Heart right ventricle (tissue), 16 donors: ENCODE results near the gene KRT71. TPM values are rescaled to one million over a fixed set of nuclear protein-coding genes. Genes with fewer than 3 reads are reported as not detected.

Experiments
- ATAC-seq, 8 donors: fragments of 200-7000 bp; cut with Tn5 transposase; one replicate each; pipeline ENCODE4 v1.9.1; 2020; ENCODE audit warnings: mild to moderate bottlenecking in 8 of 8, moderate library complexity in 8 of 8, moderate number of reproducible peaks in 1 of 8
- DNase-seq, 2 donors: peaks; one replicate each; pipeline ENCODE4 v3.0.0-alpha.2; 2020
- H3K27ac ChIP-seq, 10 donors: fragments of 200-600 bp; sonication (generic) in 2 of 10; one replicate each; pipeline versions ENCODE4 v1.5.0 to v1.8.0; 2020 to 2022; ENCODE audit warnings: mild to moderate bottlenecking in 3 of 10
- H3K27me3 ChIP-seq, 7 donors: fragments of 200-600 bp; one replicate each; pipeline ENCODE4 v1.8.0; 2021 to 2022; ENCODE audit warnings: mild to moderate bottlenecking in 2 of 7
- H3K36me3 ChIP-seq, 9 donors: fragments of 200-600 bp; sonication (generic) in 1 of 9; one replicate each; pipeline versions ENCODE4 v1.5.0 to v1.8.0; 2020 to 2022; ENCODE audit warnings: mild to moderate bottlenecking in 2 of 9
- H3K4me1 ChIP-seq, 9 donors: fragments of 200-600 bp; sonication (generic) in 1 of 9; one replicate each; pipeline versions ENCODE4 v1.5.0 to v1.8.0; 2020 to 2022; ENCODE audit warnings: mild to moderate bottlenecking in 4 of 9
- H3K4me3 ChIP-seq, 10 donors: fragments of 200-600 bp; sonication (generic) in 2 of 10; one replicate each; pipeline versions ENCODE4 v1.5.0 to v1.8.0; 2020 to 2022; ENCODE audit warnings: mild to moderate bottlenecking in 7 of 10, moderate library complexity in 2 of 10
- H3K9me3 ChIP-seq, 11 donors: fragments of 200-600 bp in 10 of 11; sonication (generic) in 2 of 11; one replicate each; pipeline versions ENCODE4 v1.5.0 to v1.8.0; 2013 to 2022; ENCODE audit warnings: mild to moderate bottlenecking in 2 of 11, control low read depth in 1 of 11, moderate library complexity in 1 of 11
- WGBS, 2 donors: extraction: QIAGEN DNeasy Blood & Tissue Kit; methylation state at CpG; one replicate each; pipeline ENCODE4 v1.1.7; 2013; ENCODE audit warnings: inconsistent platforms in 1 of 2; 5-methylcytosine and 5-hydroxymethylcytosine counted together
- intact Hi-C, 10 donors: fragments of 100-400 bp; cut with DNase I; formaldehyde crosslinking; loops; one replicate each; pipeline versions ENCODE4 v1.11.1 to v1.14.2; 2022
- polyA plus RNA-seq, 2 donors: library from polyadenylated mRNA; stranded (reverse); fragments of 200-250 nt; gene quantifications; one replicate each; pipeline ENCODE4 v1.2.3, GENCODE V29; 2013
- total RNA-seq, 10 donors: library from RNA; stranded (reverse); fragmentation: NEBNext Ultra II Directional in 3 of 10; extraction: Animal tissue kit (Norgen Biotek cat#: 25700) in 3 of 10; gene quantifications; one replicate each; pipeline versions ENCODE4 v1.2.1 to v1.2.4, GENCODE V29; 2021 to 2023
- TF ChIP-seq, protein P1 (sequence below), 9 donors: fragments of 200-600 bp; sonication (generic) in 2 of 9; IDR thresholded peaks; one replicate each; pipeline versions ENCODE4 v1.5.0 to v1.8.0; 2021 to 2022; ENCODE audit warnings: antibody characterized with exemption in 9 of 9, mild to moderate bottlenecking in 5 of 9, moderate library complexity in 1 of 9
- donor health status: Arrhythmogenic right ventricular cardiomyopathy.
- donor health status: ischemic (EF 13 %, LVEDD 7.1; RV severe dilation, severe dysfunction).
- donor health status: healthy with polysubstance abuse.
- donor health status: DM: no; HTN: yes; CAD: no.
- donor health status: DM: no; HTN: no; CAD: no.
- donor health status: ischemic (EF 25% LVEDD 6.9; RV normal size, moderate dysfunction).
- donor health status: ischemic (EF 25% LVEDD 5.7; RV mildly dilated, moderate dysfunction).
- donor health status: healthy.
- donor health status: DM: yes; HTN: yes; CAD: no.
- donor health status: Ischemic cardiomyopathy.
- donor health status: ischemic (EF 35%, LVEDD 5.7; RV mildly dilated, moderate dysfunction).
- donor health status: nonischemic (EF 11% LVEDD 7.7; RV severe dilation, severe dysfunction).
- donor health status: DM: yes; HTN: yes; CAD: no.
- donor health status: PGD.
- donor health status: ischemic (EF 29% LVEDD 5.4; RV normal size, mild dysfunction).
- donor health status: nonischemic (EF 23%, LVEDD 6.1; RV moderate dilation, normal function).

KRT71 gene
- total and polyA plus RNA-seq, 12 donors = not detected

GRCh38 chr12:52517888-52518287 lies 35.1 kb downstream of the KRT71 start:
- ATAC-seq (no peak), DNase-seq (no peak)
- 87 to 92% methylated on average over 5 of the region's 5 CpGs for WGBS, 2 donors
- Histone ChIP-seq H3K9me3 (no peaks in the 10 kb centered on the region), H3K4me1 (no peaks in the 10 kb centered on the region), H3K27me3 (peaks cover 0 to 54% (median 5%) of the 10 kb centered on the region in 7 donors), H3K36me3 (no peaks in the 10 kb centered on the region), H3K27ac (no peak overlapping the region), H3K4me3 (no peak overlapping the region)
- TF ChIP-seq, protein P1, sequence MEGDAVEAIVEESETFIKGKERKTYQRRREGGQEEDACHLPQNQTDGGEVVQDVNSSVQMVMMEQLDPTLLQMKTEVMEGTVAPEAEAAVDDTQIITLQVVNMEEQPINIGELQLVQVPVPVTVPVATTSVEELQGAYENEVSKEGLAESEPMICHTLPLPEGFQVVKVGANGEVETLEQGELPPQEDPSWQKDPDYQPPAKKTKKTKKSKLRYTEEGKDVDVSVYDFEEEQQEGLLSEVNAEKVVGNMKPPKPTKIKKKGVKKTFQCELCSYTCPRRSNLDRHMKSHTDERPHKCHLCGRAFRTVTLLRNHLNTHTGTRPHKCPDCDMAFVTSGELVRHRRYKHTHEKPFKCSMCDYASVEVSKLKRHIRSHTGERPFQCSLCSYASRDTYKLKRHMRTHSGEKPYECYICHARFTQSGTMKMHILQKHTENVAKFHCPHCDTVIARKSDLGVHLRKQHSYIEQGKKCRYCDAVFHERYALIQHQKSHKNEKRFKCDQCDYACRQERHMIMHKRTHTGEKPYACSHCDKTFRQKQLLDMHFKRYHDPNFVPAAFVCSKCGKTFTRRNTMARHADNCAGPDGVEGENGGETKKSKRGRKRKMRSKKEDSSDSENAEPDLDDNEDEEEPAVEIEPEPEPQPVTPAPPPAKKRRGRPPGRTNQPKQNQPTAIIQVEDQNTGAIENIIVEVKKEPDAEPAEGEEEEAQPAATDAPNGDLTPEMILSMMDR (IDR thresholded peaks at IDR 0.05) = no peak
- intact Hi-C loops = loop anchor here in 2 of 10 donors (10.0 kb wide), 2 partner anchors 153 to 363 kb away; partner anchors contain the start of gene KRT85 (in 1 of the 2)

- Histone ChIP-seq H3K36me3 (no peaks in the 10 kb centered on the region), H3K4me1 (no peaks in the 10 kb centered on the region), H3K9me3 (no peaks in the 10 kb centered on the region), H3K27ac (no peak overlapping the region), H3K27me3 (peaks cover 0 to 54% (median 5%) of the 10 kb centered on the region in 7 donors), H3K4me3 (no peak overlapping the region)
- intact Hi-C loops = loop anchor here in 2 of 10 donors (10.0 kb wide), 2 partner anchors 152 to 362 kb away; partner anchors contain the start of gene KRT85 (in 1 of the 2)
- no peak for ATAC-seq
- 91 to 92% methylated on average over 14 of the region's 14 CpGs for WGBS, 2 donors
- TF ChIP-seq, protein P1 (IDR thresholded peaks at IDR 0.05) = no peak
- no peak for DNase-seq
These were observed 35.7 kb downstream of the KRT71 start for GRCh38 chr12:52517005-52517835.

GRCh38 chr12:52515927-52516831 lies 36.8 kb downstream of the KRT71 start:
- TF ChIP-seq, protein P1 (IDR thresholded peaks at IDR 0.05) = no peak
- Histone ChIP-seq H3K4me3 (no peak overlapping the region), H3K27ac (no peak overlapping the region)

GRCh38 chr12:52515319-52515646 lies 37.7 kb downstream of the KRT71 start:
- Histone ChIP-seq H3K27ac (no peak overlapping the region), H3K27me3 (peaks cover 0 to 53% (median 7%) of the 10 kb centered on the region in 7 donors), H3K9me3 (peaks cover 0 to 10% (median 0%) of the 10 kb centered on the region in 11 donors), H3K36me3 (no peaks in the 10 kb centered on the region), H3K4me1 (no peaks in the 10 kb centered on the region), H3K4me3 (no peak overlapping the region)
- intact Hi-C loops = loop anchor here in 2 of 10 donors (10.0 kb wide), 2 partner anchors 150 to 360 kb away; partner anchors contain the start of gene KRT85 (in 1 of the 2)
- DNase-seq = no peak
- WGBS, 2 donors = 92 to 94% methylated on average over 1 of the region's 1 CpG
- TF ChIP-seq, protein P1 (IDR thresholded peaks at IDR 0.05) = no peak
- ATAC-seq = peak in 1 of 8 donors; percentile 38

More at GRCh38 chr12:52515927-52516831, 36.8 kb downstream of the KRT71 start:
- ATAC-seq (no peak), DNase-seq (no peak)
- intact Hi-C loops = loop anchor here in 2 of 10 donors (10.0 kb wide), 2 partner anchors 151 to 361 kb away; partner anchors contain the start of gene KRT85 (in 1 of the 2)
- WGBS, 2 donors = 86 to 88% methylated on average over 15 of the region's 15 CpGs
- Histone ChIP-seq H3K4me1 (no peaks in the 10 kb centered on the region), H3K36me3 (no peaks in the 10 kb centered on the region), H3K27me3 (peaks cover 0 to 56% (median 5%) of the 10 kb centered on the region in 7 donors), H3K9me3 (peaks cover 0 to 2% (median 0%) of the 10 kb centered on the region in 11 donors)
